SJSA1 (cell line): ENCODE results near the gene TPI1. TPM values are rescaled to one million over a fixed set of nuclear protein-coding genes. Genes with fewer than 3 reads are reported as not detected.

ENCODE experiments used
- DNase-seq, 2 experiments: peaks; one replicate each; pipeline ENCODE4 v3.0.0-alpha.2; 2015 to 2020; ENCODE audit warnings: low spot score in 2 of 2, low read depth in 1 of 2
- H3K27ac ChIP-seq: fragments of 250-450 bp; sonication (Bioruptor Pico); 2 replicates; pipeline ENCODE4 v1.5.1; 2020; ENCODE audit warnings: mild to moderate bottlenecking, moderate library complexity
- H3K27me3 ChIP-seq: fragments of 250-450 bp; sonication (Bioruptor Pico); replicated peaks from 2 replicates; pipeline ENCODE4 v1.5.1; 2020; ENCODE audit warnings: mild to moderate bottlenecking, moderate library complexity
- H3K36me3 ChIP-seq: fragments of 250-450 bp; sonication (Bioruptor Pico); 2 replicates; pipeline ENCODE4 v1.5.1; 2020; ENCODE audit warnings: mild to moderate bottlenecking
- H3K4me1 ChIP-seq: fragments of 250-450 bp; sonication (Bioruptor Pico); replicated peaks from 2 replicates; pipeline ENCODE4 v1.6.1; 2021; ENCODE audit warnings: mild to moderate bottlenecking
- H3K4me3 ChIP-seq: fragments of 250-450 bp; sonication (Bioruptor Pico); 2 replicates; pipeline ENCODE4 v1.5.1; 2020; ENCODE audit warnings: mild to moderate bottlenecking
- H3K9me3 ChIP-seq: fragments of 250-450 bp; sonication (Bioruptor Pico); replicated peaks from 2 replicates; pipeline ENCODE4 v1.5.1; 2020; ENCODE audit warnings: mild to moderate bottlenecking
- total RNA-seq: library from RNA; depleted of rRNA; stranded (reverse); fragments of >200 nt; shearing (Covaris generic); gene quantifications from 2 replicates; pipeline ENCODE4 v1.2.3, GENCODE V29; 2014

TPI1 gene
- total RNA-seq, 1 experiment from 2014 or later = 1,911 TPM

GRCh38 chr12:6825398-6826124, 41.8 kb upstream of the TPI1 start:
- H3K27ac ChIP-seq = no peak overlapping the region
- no peak overlapping the region for H3K4me3 ChIP-seq
- peak; percentile 84 to 85 for DNase-seq
- peaks cover 21% of the 10 kb centered on the region for H3K4me1 ChIP-seq
- H3K9me3 ChIP-seq = peaks cover 5% of the 10 kb centered on the region
- H3K36me3 ChIP-seq = 0 out of 2 replicates have a peak, but pooled peaks cover 3% of the 10 kb centered on the region
- peaks cover 90% of the 10 kb centered on the region for H3K27me3 ChIP-seq

- Histone ChIP-seq H3K27me3 (peaks cover 88% of the 10 kb centered on the region), H3K9me3 (peaks cover 5% of the 10 kb centered on the region), H3K4me3 (no peak overlapping the region), H3K27ac (no peak overlapping the region), H3K4me1 (peaks cover 21% of the 10 kb centered on the region), H3K36me3 (0 out of 2 replicates have a peak, but pooled peaks cover 3% of the 10 kb centered on the region)
- no peak for DNase-seq
Observed at GRCh38 chr12:6826125-6826733, 41.1 kb upstream of the TPI1 start.

GRCh38 chr12:6826734-6827436, 40.4 kb upstream of the TPI1 start:
- H3K36me3 ChIP-seq = 0 out of 2 replicates have a peak, but pooled peaks cover 3% of the 10 kb centered on the region
- DNase-seq = no peak
- H3K27ac ChIP-seq = no peak overlapping the region
- H3K4me3 ChIP-seq = no peak overlapping the region
- peaks cover 5% of the 10 kb centered on the region for H3K9me3 ChIP-seq
- peaks cover 21% of the 10 kb centered on the region for H3K4me1 ChIP-seq
- H3K27me3 ChIP-seq = peaks cover 84% of the 10 kb centered on the region

GRCh38 chr12:6827437-6827911, 39.9 kb upstream of the TPI1 start:
- DNase-seq = peak in 1 of 2 experiments; percentile 31

GRCh38 chr12:6827982-6828780, 39.1 kb upstream of the TPI1 start, which contains the start of gene P3H3:
P3H3 (plus strand) TSS chr12:6828407; CDS start chr12:6828441, 34 bp downstream.
- Histone ChIP-seq H3K4me1 (peaks cover 21% of the 10 kb centered on the region), H3K4me3 (peak within 1 kb of the TSS; percentile 35), H3K9me3 (peaks cover 5% of the 10 kb centered on the region), H3K27me3 (peaks cover 78% of the 10 kb centered on the region), H3K36me3 (0 out of 2 replicates have a peak, but pooled peaks cover 3% of the 10 kb centered on the region), H3K27ac (no peak within 1 kb of the TSS)
- no peak for DNase-seq

More at GRCh38 chr12:6827437-6827911, 39.9 kb upstream of the TPI1 start:
- peaks cover 21% of the 10 kb centered on the region for H3K4me1 ChIP-seq
- H3K36me3 ChIP-seq = 0 out of 2 replicates have a peak, but pooled peaks cover 3% of the 10 kb centered on the region
- peaks cover 84% of the 10 kb centered on the region for H3K27me3 ChIP-seq
- H3K4me3 ChIP-seq = no peak overlapping the region
- H3K27ac ChIP-seq = no peak overlapping the region
- H3K9me3 ChIP-seq = peaks cover 5% of the 10 kb centered on the region

GRCh38 chr12:6828781-6829535, 38.4 kb upstream of the TPI1 start:
- no peak for DNase-seq
- peaks cover 72% of the 10 kb centered on the region for H3K27me3 ChIP-seq
- H3K4me3 ChIP-seq = peak overlapping the region; percentile 35
- peaks cover 21% of the 10 kb centered on the region for H3K4me1 ChIP-seq
- no peak overlapping the region for H3K27ac ChIP-seq
- 0 out of 2 replicates have a peak, but pooled peaks cover 3% of the 10 kb centered on the region for H3K36me3 ChIP-seq
- H3K9me3 ChIP-seq = peaks cover 5% of the 10 kb centered on the region

- DNase-seq = no peak
- Histone ChIP-seq H3K4me1 (peaks cover 21% of the 10 kb centered on the region), H3K27ac (no peak overlapping the region), H3K4me3 (no peak overlapping the region), H3K9me3 (peaks cover 5% of the 10 kb centered on the region), H3K27me3 (peaks cover 66% of the 10 kb centered on the region), H3K36me3 (0 out of 2 replicates have a peak, but pooled peaks cover 3% of the 10 kb centered on the region)
Observed at GRCh38 chr12:6829536-6830220, 37.7 kb upstream of the TPI1 start.

GRCh38 chr12:6830286-6830890, 36.9 kb upstream of the TPI1 start:
- Histone ChIP-seq H3K27ac (no peak overlapping the region), H3K36me3 (0 out of 2 replicates have a peak, but pooled peaks cover 3% of the 10 kb centered on the region), H3K9me3 (peaks cover 5% of the 10 kb centered on the region), H3K27me3 (peaks cover 59% of the 10 kb centered on the region), H3K4me1 (peaks cover 19% of the 10 kb centered on the region), H3K4me3 (no peak overlapping the region)
- DNase-seq = no peak

GRCh38 chr12:6830999-6831398, 36.3 kb upstream of the TPI1 start:
- H3K27ac ChIP-seq = no peak overlapping the region
- H3K36me3 ChIP-seq = 0 out of 2 replicates have a peak, but pooled peaks cover 3% of the 10 kb centered on the region
- DNase-seq = no peak
- H3K4me1 ChIP-seq = peaks cover 18% of the 10 kb centered on the region
- H3K27me3 ChIP-seq = peaks cover 53% of the 10 kb centered on the region
- H3K4me3 ChIP-seq = no peak overlapping the region
- H3K9me3 ChIP-seq = peaks cover 5% of the 10 kb centered on the region

GRCh38 chr12:6831450-6831995, 35.8 kb upstream of the TPI1 start:
- 0 out of 2 replicates have a peak, but pooled peaks cover 3% of the 10 kb centered on the region for H3K36me3 ChIP-seq
- no peak for DNase-seq
- H3K4me1 ChIP-seq = peaks cover 18% of the 10 kb centered on the region
- H3K9me3 ChIP-seq = peaks cover 5% of the 10 kb centered on the region
- H3K27ac ChIP-seq = no peak overlapping the region
- no peak overlapping the region for H3K4me3 ChIP-seq
- H3K27me3 ChIP-seq = peaks cover 51% of the 10 kb centered on the region

GRCh38 chr12:6832125-6832524, 35.2 kb upstream of the TPI1 start:
- Histone ChIP-seq H3K27me3 (peaks cover 45% of the 10 kb centered on the region), H3K36me3 (0 out of 2 replicates have a peak, but pooled peaks cover 3% of the 10 kb centered on the region)

More at GRCh38 chr12:6832125-6832524, 35.2 kb upstream of the TPI1 start:
- no peak overlapping the region for H3K4me3 ChIP-seq
- no peak overlapping the region for H3K27ac ChIP-seq
- peaks cover 5% of the 10 kb centered on the region for H3K9me3 ChIP-seq
- H3K4me1 ChIP-seq = peaks cover 18% of the 10 kb centered on the region
- no peak for DNase-seq
